HG03575 (cell line): ENCODE results near the gene KPNA4.
"Not testable (repeated sequence)": the region's sequence is repeated elsewhere in the genome, so short reads cannot be mapped to it uniquely, and the experiment has no call there.

ENCODE experiments used
- ATAC-seq: cut with Tn5 transposase; IDR thresholded peaks from one replicate; pipeline ENCODE4 v1.9.1; 2021; ENCODE audit not compliant: unreplicated experiment, insufficient number of reproducible peaks, low FRiP score; ENCODE audit errors: extremely low read depth

Gene KPNA4

GRCh38 chr3:160464321-160464720, 101.0 kb downstream of the KPNA4 start:
- no peak for ATAC-seq

DNA sequence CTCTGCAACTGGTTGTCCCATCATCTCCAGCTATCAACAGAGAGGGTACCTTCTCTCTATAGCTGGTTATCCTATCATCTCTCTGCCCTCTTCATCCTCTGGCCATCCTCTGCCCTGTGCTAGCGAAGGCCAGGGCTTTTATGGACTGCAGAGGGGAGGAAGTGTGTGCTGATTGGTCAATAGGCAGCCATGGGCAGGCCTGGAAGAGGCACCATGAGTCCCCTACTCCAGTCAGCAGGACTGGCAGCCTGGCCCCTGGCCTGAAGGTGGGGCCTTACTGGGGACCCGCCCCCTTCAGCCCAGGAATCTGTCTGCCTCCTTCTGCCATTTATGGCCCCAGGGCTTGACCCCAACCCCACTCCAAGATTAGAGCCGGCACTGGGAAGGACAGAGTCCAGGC, 105.3 kb downstream of the KPNA4 start:
- ATAC-seq: no peak

DNA sequence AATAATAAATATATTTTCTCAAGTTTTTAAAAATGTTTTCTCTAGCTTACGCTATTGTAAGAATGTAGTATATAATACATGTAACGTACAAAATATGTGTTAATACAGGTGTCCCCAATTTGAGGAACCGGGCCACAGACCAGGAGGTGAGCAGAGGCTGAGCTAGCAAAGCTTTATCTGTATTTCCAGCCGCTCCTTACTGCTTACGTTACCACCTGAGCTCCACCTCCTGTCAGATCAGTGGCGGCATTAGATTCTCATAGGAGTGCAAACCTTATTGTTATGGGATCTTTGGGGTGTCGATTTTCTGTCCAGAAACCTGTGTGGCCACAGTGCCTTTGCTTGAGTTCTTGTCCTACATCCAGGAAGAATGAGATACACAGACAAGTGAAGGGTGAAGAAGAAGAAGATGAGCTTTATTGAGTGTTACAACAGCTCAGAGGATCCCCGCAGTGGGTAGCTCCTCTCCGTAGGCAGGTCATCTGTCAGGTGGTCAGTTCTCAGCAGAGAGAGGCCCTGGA, 105.9 kb downstream of the KPNA4 start:
- ATAC-seq: no peak

DNA sequence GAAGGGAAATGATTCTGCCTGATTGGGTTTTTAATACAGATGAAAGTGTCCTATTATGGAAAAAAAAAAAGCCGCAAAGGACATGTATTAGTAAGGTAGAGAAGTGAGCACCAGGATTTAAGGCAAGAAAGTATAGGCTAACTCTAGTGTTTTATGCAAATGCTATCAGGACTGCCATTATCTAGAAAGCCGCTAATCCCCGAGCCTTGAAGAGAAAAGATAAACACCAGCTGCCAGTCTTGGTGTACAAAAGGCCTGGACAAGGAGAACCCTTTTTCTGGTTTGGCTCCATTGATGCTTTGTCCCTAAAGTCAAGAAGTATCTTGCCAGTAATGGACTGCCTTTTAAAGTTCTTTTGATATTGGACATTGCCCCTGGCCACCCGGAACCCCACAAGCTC, 107.2 kb downstream of the KPNA4 start:
- no peak for ATAC-seq

DNA sequence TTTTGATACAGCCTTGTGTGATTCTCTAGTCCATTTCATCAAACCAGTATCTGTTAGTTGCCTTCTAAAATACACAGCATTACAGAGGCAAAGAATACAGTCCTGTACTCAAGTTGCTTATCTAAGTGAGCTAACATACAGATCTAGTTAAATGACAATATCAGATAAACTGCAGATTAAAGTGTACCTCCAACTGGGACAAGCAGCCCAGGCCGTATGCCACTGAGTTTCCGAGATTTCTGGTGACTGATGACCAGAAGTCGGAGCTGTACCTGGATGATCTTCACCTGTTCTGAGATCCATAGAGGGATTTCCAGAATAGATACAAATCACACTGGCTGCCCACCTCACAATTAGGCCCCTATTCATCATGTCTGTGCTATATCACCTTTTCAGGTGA, 109.5 kb downstream of the KPNA4 start:
- ATAC-seq: no peak

- no peak for ATAC-seq
Observed at GRCh38 chr3:160454995-160455394, 110.4 kb downstream of the KPNA4 start.

GRCh38 chr3:160452251-160452650, 113.1 kb downstream of the KPNA4 start:
- ATAC-seq: not testable (repeated sequence)

GRCh38 chr3:160451602-160452001, 113.8 kb downstream of the KPNA4 start:
- no peak for ATAC-seq

DNA sequence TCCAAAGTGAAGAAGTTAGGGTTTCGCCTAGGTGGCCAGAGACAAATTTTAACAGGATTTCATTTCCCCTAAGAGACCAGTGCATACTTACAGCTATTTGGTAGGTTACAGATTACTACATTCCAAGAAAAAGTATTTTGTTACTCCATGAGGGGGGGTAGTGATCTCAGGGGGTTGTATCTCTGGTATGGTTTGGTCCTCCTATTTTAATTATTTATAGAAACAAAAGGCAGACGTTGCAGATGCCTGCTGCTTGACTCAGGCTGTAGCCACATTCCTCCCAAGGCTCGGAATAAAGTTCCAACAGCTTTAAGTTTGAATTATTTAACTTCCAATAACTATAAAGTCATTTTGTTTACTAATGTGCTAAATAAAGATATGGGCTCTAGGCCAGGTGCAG, 114.5 kb downstream of the KPNA4 start:
- ATAC-seq: no peak

- ATAC-seq: peak; percentile 89
Observed at GRCh38 chr3:160449636-160450598, 115.5 kb downstream of the KPNA4 start, which contains the start of gene TRIM59. TRIM59 (minus strand) TSS chr3:160449786; CDS start chr3:160439183, 10,603 bp downstream.

- ATAC-seq: peak; percentile 12
Observed at GRCh38 chr3:160448845-160449635, 116.3 kb downstream of the KPNA4 start.

DNA sequence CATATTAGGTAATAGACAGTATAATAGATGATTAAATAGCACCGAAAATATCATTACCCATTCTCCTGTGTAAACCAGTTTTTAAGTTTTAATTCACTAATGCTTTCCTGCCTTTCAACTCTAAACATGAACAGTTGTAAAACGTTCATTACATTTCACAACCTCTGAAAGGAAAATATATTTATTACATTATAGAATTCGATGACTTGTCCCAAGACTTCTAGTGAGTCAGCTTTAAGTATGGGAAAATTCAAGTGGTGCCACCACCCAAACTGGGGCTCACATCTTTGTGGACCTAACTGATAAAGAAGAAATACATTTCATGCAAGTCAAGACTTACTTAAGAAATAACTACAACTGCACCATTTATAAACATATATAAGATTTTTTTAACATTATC, 117.8 kb downstream of the KPNA4 start:
- ATAC-seq: no peak

GRCh38 chr3:160446522-160447056, 118.8 kb downstream of the KPNA4 start:
- ATAC-seq: no peak

DNA sequence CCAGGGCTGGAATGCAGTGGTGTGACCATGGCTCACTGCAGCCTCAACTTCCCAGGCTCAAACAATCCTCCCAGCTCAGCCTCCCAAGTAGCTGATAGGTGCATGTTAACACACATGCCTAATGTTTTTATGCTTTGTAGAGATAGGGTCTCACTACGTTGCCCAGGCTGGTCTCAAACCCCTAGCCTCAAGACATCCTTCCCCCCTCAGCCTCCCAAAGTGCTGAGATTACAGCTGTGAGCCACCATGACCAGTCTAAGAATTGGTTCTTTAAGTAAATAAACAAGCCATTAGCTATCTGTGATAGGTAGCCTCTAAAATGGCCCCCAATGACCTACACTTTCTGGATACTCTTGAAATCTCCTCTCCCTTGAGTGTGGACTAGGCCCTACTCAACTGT, 119.5 kb downstream of the KPNA4 start:
- ATAC-seq: no peak
